NT2/D1 (cell line): ENCODE data around the gene PADI2.

Experiments used
- SUZ12 ChIP-seq: IDR thresholded peaks from 2 replicates; pipeline ENCODE4 v1.6.1; 2011; ENCODE audit not compliant: insufficient read length, insufficient read depth; ENCODE audit errors: extremely low read depth
- ZNF274 ChIP-seq: IDR thresholded peaks from 2 replicates; pipeline ENCODE4 v1.6.1; 2011; ENCODE audit warnings: mild to moderate bottlenecking, low read depth, low read length

- TF ChIP-seq ZNF274 (no peak), SUZ12 (no peak)
These were observed 10.9 kb downstream of the PADI2 start for GRCh38 chr1:17108360-17108759.
